K562 (cell line): ENCODE results near the gene SRM. TPM values are rescaled to one million over a fixed set of nuclear protein-coding genes. Genes with fewer than 3 reads are reported as not detected.
A peak's percentile ranks its signal among the peaks of the same experiment; 100 is the strongest.

Experiments used
- BMI1 ChIP-seq: fragments of 150-350 bp; IDR thresholded peaks from 2 replicates; pipeline ENCODE4 v1.6.1; 2014; ENCODE audit warnings: low read length
- DACH1 ChIP-seq: fragments of 450-650 bp; IDR thresholded peaks from 2 replicates; pipeline ENCODE4 v1.6.1; 2018; ENCODE audit not compliant: partially characterized antibody
- HMGN3 ChIP-seq: IDR thresholded peaks from 2 replicates; pipeline ENCODE4 v1.6.1; 2011; ENCODE audit warnings: borderline replicate concordance, low read depth, mild to moderate bottlenecking, mixed read lengths, low read length; ENCODE audit not compliant: insufficient read length; ENCODE audit errors: extremely low read depth
- KAT2B ChIP-seq: IDR thresholded peaks from one replicate; pipeline ENCODE4 v1.6.1; 2012; ENCODE audit warnings: low read depth, mild to moderate bottlenecking, control low read depth, inconsistent platforms, low read length, moderate library complexity
- MCM3 ChIP-seq: fragments of 450-650 bp; IDR thresholded peaks from 2 replicates; pipeline ENCODE4 v1.6.1; 2016
- MED1 ChIP-seq: sonication (generic); formaldehyde crosslinking; IDR thresholded peaks from 2 replicates; pipeline ENCODE4 v1.8.1; 2023; ENCODE audit warnings: missing genetic modification reagents, borderline replicate concordance
- ZNF589 ChIP-seq: fragments of 200-800 bp; sonication (Bioruptor generic); IDR thresholded peaks from 2 replicates; pipeline ENCODE4 v1.6.1; 2016; ENCODE audit warnings: low read depth, missing genetic modification characterization, missing compliant biosample characterization
- polyA plus RNA-seq, 8 experiments: library from polyadenylated mRNA; depleted of rRNA in 4 of 8; stranded (reverse) in 5 of 8; unstranded in 3 of 8; fragments of >200 nt; fragmentation: Nextera tagmentation in 2 of 8; fragmentation: Illumina TruSeq in 1 of 8; extraction: Ambion mirVana in 2 of 8; extraction: Trizol in 1 of 8; gene quantifications; 2 replicates each; pipeline versions ENCODE4 v1.2.1 to v1.2.3, GENCODE V29; 2011 to 2014; ENCODE audit warnings: inconsistent platforms in 1 of 8, missing spikeins in 1 of 8
- total RNA-seq, 7 experiments: library from RNA; depleted of rRNA in 6 of 7; stranded (reverse); fragments of >200 nt in 6 of 7; fragmentation: Illumina TruSeq in 2 of 7; extraction: Trizol in 2 of 7; gene quantifications; 2 replicates each; pipeline versions ENCODE4 v1.2.1 to v1.2.3, GENCODE V29; 2011 to 2021; ENCODE audit warnings: low replicate concordance in 1 of 7
- TF ChIP-seq, protein P1 (sequence below), 2 experiments: fragments of 450-650 bp; formaldehyde crosslinking in 1 of 2; IDR thresholded peaks; 2 replicates each; pipeline versions ENCODE4 v1.4.0 to v1.6.1; 2014 to 2020; ENCODE audit warnings: mild to moderate bottlenecking in 2 of 2, borderline replicate concordance in 1 of 2, low read depth in 1 of 2
- TF ChIP-seq, protein P2 (sequence below): fragments of 450-650 bp; conservative IDR thresholded peaks from 2 replicates; pipeline ENCODE4 v1.6.1; 2016; ENCODE audit warnings: missing genetic modification characterization, low read depth, mild to moderate bottlenecking, control low read depth, missing compliant biosample characterization
- TF ChIP-seq, protein P3 (sequence below): fragments of 250-450 bp; sonication (Bioruptor Pico); IDR thresholded peaks from 2 replicates; pipeline ENCODE4 v1.8.0; 2021; ENCODE audit warnings: moderate library complexity, mild to moderate bottlenecking, inconsistent platforms
- TF ChIP-seq, protein P4 (sequence below): fragments of 450-650 bp; IDR thresholded peaks from 2 replicates; pipeline ENCODE4 v1.6.1; 2017; ENCODE audit warnings: antibody characterized with exemption
- TF ChIP-seq, protein P5 (sequence below): fragments of 200-800 bp; sonication (Bioruptor generic); IDR thresholded peaks from 2 replicates; pipeline ENCODE4 v1.6.1; 2017; ENCODE audit warnings: missing genetic modification characterization, missing compliant biosample characterization

Gene SRM
- total and polyA plus RNA-seq, 9 of the 15 experiments (the other 6 are each of a cell fraction or from before 2014, with no cell fraction given) = 23.9 to 373 (median 82.5) TPM

DNA sequence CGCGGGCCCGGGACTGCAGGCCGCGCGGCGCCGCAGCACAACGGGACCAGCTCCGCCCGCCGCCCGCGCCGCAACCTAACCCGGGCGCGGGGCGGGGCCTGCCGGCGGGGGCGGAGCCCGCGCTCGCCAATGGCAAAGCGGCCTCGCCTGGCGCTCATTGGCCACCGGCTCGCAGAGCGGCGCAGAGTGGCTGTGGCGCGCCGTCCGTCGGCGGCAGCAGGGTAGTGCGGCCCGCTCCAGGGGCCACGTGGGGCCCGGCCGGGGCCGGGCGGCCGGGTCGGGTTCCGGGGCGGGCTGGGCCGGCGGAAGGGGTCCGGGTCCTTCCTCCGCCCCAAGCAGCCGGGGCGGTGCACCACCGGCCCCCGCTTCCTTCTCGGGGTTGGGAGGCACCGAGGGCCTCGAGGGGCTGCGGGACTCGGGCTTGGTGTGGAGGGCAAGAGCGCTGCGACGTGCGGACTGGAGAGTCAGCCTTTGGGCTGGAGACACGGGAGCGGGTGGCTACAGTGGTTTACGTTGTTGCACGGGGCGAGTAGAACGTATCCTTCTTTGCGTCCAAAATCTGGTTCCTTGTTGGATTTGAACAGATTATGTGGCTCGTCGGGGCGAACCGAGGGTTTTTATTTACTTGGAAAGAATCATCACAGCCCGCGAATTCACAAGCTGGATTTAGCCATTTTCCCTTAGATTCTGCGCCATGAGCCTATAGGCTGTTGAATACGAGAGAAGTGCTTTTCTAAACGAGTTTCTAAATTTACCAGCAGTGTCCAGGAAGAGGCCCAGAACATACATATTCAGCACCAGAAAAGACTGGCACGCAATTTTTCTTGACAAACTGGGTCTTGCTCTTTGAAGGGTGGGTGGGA is at the start of gene SRM (continued):
- TF ChIP-seq, protein P1, sequence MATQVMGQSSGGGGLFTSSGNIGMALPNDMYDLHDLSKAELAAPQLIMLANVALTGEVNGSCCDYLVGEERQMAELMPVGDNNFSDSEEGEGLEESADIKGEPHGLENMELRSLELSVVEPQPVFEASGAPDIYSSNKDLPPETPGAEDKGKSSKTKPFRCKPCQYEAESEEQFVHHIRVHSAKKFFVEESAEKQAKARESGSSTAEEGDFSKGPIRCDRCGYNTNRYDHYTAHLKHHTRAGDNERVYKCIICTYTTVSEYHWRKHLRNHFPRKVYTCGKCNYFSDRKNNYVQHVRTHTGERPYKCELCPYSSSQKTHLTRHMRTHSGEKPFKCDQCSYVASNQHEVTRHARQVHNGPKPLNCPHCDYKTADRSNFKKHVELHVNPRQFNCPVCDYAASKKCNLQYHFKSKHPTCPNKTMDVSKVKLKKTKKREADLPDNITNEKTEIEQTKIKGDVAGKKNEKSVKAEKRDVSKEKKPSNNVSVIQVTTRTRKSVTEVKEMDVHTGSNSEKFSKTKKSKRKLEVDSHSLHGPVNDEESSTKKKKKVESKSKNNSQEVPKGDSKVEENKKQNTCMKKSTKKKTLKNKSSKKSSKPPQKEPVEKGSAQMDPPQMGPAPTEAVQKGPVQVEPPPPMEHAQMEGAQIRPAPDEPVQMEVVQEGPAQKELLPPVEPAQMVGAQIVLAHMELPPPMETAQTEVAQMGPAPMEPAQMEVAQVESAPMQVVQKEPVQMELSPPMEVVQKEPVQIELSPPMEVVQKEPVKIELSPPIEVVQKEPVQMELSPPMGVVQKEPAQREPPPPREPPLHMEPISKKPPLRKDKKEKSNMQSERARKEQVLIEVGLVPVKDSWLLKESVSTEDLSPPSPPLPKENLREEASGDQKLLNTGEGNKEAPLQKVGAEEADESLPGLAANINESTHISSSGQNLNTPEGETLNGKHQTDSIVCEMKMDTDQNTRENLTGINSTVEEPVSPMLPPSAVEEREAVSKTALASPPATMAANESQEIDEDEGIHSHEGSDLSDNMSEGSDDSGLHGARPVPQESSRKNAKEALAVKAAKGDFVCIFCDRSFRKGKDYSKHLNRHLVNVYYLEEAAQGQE (IDR thresholded peaks at IDR 0.05; ENCODE audit: borderline replicate concordance) = peak; percentile 88
- TF ChIP-seq, protein P1 (CRISPR knock-in tag; IDR thresholded peaks at IDR 0.05; ENCODE audit: low read depth) = peak; percentile 68
- TF ChIP-seq, protein P2, sequence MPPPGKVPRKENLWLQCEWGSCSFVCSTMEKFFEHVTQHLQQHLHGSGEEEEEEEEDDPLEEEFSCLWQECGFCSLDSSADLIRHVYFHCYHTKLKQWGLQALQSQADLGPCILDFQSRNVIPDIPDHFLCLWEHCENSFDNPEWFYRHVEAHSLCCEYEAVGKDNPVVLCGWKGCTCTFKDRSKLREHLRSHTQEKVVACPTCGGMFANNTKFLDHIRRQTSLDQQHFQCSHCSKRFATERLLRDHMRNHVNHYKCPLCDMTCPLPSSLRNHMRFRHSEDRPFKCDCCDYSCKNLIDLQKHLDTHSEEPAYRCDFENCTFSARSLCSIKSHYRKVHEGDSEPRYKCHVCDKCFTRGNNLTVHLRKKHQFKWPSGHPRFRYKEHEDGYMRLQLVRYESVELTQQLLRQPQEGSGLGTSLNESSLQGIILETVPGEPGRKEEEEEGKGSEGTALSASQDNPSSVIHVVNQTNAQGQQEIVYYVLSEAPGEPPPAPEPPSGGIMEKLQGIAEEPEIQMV (tag) = no peak
- TF ChIP-seq, protein P3, sequence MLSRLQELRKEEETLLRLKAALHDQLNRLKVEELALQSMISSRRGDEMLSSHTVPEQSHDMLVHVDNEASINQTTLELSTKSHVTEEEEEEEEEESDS (CRISPR knock-in tag) = no peak
- TF ChIP-seq HMGN3 (peak; percentile 89), DACH1 (no peak), ZNF589 (CRISPR knock-in tag) (no peak), BMI1 (no peak), KAT2B (no peak), MCM3 (no peak), MED1 (CRISPR knock-in tag) (no peak)
- TF ChIP-seq, protein P4, sequence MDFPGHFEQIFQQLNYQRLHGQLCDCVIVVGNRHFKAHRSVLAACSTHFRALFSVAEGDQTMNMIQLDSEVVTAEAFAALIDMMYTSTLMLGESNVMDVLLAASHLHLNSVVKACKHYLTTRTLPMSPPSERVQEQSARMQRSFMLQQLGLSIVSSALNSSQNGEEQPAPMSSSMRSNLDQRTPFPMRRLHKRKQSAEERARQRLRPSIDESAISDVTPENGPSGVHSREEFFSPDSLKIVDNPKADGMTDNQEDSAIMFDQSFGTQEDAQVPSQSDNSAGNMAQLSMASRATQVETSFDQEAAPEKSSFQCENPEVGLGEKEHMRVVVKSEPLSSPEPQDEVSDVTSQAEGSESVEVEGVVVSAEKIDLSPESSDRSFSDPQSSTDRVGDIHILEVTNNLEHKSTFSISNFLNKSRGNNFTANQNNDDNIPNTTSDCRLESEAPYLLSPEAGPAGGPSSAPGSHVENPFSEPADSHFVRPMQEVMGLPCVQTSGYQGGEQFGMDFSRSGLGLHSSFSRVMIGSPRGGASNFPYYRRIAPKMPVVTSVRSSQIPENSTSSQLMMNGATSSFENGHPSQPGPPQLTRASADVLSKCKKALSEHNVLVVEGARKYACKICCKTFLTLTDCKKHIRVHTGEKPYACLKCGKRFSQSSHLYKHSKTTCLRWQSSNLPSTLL = no peak
- TF ChIP-seq, protein P5, sequence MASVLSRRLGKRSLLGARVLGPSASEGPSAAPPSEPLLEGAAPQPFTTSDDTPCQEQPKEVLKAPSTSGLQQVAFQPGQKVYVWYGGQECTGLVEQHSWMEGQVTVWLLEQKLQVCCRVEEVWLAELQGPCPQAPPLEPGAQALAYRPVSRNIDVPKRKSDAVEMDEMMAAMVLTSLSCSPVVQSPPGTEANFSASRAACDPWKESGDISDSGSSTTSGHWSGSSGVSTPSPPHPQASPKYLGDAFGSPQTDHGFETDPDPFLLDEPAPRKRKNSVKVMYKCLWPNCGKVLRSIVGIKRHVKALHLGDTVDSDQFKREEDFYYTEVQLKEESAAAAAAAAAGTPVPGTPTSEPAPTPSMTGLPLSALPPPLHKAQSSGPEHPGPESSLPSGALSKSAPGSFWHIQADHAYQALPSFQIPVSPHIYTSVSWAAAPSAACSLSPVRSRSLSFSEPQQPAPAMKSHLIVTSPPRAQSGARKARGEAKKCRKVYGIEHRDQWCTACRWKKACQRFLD (CRISPR knock-in tag) = peak; percentile 98
